ENCODE results near the gene SERPINB4. TPM values are rescaled to one million over a fixed set of nuclear protein-coding genes. Genes with fewer than 3 reads are reported as not detected.

Gene SERPINB4
- total and polyA plus RNA-seq, 2 of the 8 experiments (the other 6 are each of a cell fraction or from before 2014, with no cell fraction given), result 0.32 to 0.36 TPM

DNA sequence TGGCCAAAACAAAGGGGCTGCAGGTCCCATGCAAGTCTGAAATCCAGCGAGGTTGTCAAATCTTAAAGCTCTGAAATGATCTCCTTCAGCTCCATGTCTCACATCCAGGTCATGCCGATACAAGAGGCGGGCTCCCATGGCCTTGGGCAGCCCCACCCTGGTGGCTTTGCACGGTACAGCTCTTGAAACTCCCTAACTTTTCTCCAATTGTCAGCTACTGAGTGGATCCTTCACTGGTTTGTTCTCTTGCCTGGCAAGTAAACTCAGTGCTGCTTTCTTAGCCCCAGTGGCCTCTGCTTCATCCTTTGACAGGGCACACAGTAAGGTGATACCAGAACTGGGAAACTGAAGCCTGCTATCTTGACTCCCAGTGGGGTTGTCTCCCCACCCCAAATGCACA lies 30.6 kb downstream of the SERPINB4 start:
- H2BK5ac ChIP-seq (ENCODE audit: low read depth, low read length), result no peak overlapping the region
- H3K4ac ChIP-seq (replicated peaks; ENCODE audit: insufficient read length, low read depth, low read length), result no peak overlapping the region
- WGBS, 2 experiments (ENCODE audit: extremely low coverage in 1 of 2, insufficient coverage in 1 of 2, insufficient read length in 1 of 2, insufficient replicate concordance in 2 of 2, low coverage in 1 of 2, low lambda C conversion rate in 2 of 2, missing lambda C conversion rate in 1 of 2), result 100% methylated on average over 4 of the region's 4 CpGs; no CpG with 5 or more reads in 1 of the 2 experiments
- H4K20me1 ChIP-seq (replicated peaks in 1 of 2; ENCODE audit: control insufficient read depth in 1 of 2, insufficient read depth in 2 of 2, low read length in 2 of 2), result no peaks in the 10 kb centered on the region
- no peak overlapping the region for H3K18ac ChIP-seq (ENCODE audit: extremely low read depth, low read length)
- ChIA-PET CTCF (ENCODE audit: partially characterized antibody) (interaction anchor here (1.0 kb wide), 1 partner anchor 92 kb away, joined by 3 read pairs; no protein-coding TSS in a partner anchor), POLR2A (ENCODE audit: partially characterized antibody) (no interaction called here)
- no peaks in the 10 kb centered on the region for H3K9me3 ChIP-seq (ENCODE audit: insufficient read depth in 2 of 2, low read depth in 1 of 2, low read length in 1 of 2)
- no peak overlapping the region for H4K5ac ChIP-seq (ENCODE audit: insufficient read length, low read depth, low read length)
- no peak overlapping the region for H2BK12ac ChIP-seq (ENCODE audit: low read depth, low read length)
- H3K4me1 ChIP-seq (replicated peaks in 1 of 4; ENCODE audit: control insufficient read depth in 3 of 4, insufficient read depth in 4 of 4, low read length in 3 of 4), result peaks cover 0 to 4% (median 0%) of the 10 kb centered on the region in 4 experiments; a peak in 1 of 7 replicates
- no peak overlapping the region for H2BK120ac ChIP-seq (replicated peaks; ENCODE audit: low read depth, low read length)
- no peak overlapping the region for H2BK20ac ChIP-seq (ENCODE audit: low read length)
- H3K27ac ChIP-seq (ENCODE audit: low read depth, low read length), result no peak overlapping the region
- H3K36me3 ChIP-seq (ENCODE audit: control insufficient read depth in 2 of 4, insufficient read depth in 4 of 4, low read length in 3 of 4), result no peaks in the 10 kb centered on the region
- DNase-seq (ENCODE audit: low read depth in 1 of 2, low spot score in 2 of 2), result no peak
- no peak overlapping the region for H3K14ac ChIP-seq (ENCODE audit: insufficient read length)
- no peak overlapping the region for H4K8ac ChIP-seq (ENCODE audit: extremely low read depth, insufficient read depth, low read length)
- H3K23me2 ChIP-seq (ENCODE audit: low read depth, low read length), result no peaks in the 10 kb centered on the region
- H3K79me2 ChIP-seq (ENCODE audit: control insufficient read depth in 1 of 2, insufficient read depth in 2 of 2, low read length in 2 of 2), result no peaks in the 10 kb centered on the region
- H4K91ac ChIP-seq (replicated peaks; ENCODE audit: insufficient read length, low read length), result no peak overlapping the region
- no peak overlapping the region for H3K23ac ChIP-seq (ENCODE audit: insufficient read length)
- no peak overlapping the region for H3K56ac ChIP-seq (replicated peaks; ENCODE audit: insufficient read length, low read depth, low read length)
- H2BK15ac ChIP-seq (ENCODE audit: low read length), result no peak overlapping the region
- no peak for FAIRE-seq
- H3K4me3 ChIP-seq (ENCODE audit: extremely low read depth in 1 of 4, insufficient read depth in 2 of 4, low read depth in 3 of 4, low read length in 4 of 4), result no peak overlapping the region
- no peaks in the 10 kb centered on the region for H3K79me1 ChIP-seq (ENCODE audit: low read depth, low read length)
- no peak overlapping the region for H3K4me2 ChIP-seq (ENCODE audit: insufficient read depth in 1 of 2, low read depth in 2 of 2, low read length in 2 of 2)
- no peaks in the 10 kb centered on the region for H3K27me3 ChIP-seq (replicated peaks in 1 of 4; ENCODE audit: control insufficient read depth in 3 of 4, extremely low read depth in 1 of 4, insufficient read depth in 3 of 4, low read length in 3 of 4)
- H2AFZ ChIP-seq (ENCODE audit: low read length), result no peak overlapping the region
- no peak overlapping the region for H3K9ac ChIP-seq (replicated peaks in 1 of 4; ENCODE audit: extremely low read depth in 1 of 4, low read depth in 3 of 4, low read length in 3 of 4)
- H2AK5ac ChIP-seq (ENCODE audit: low read depth, low read length), result no peak overlapping the region
- TF ChIP-seq SP1 (IDR thresholded peaks at IDR 0.05; ENCODE audit: low read depth, low read length) (no peak), GTF2F1 (IDR thresholded peaks at IDR 0.05; ENCODE audit: borderline replicate concordance, low read depth, low read length) (no peak), RBBP5 (IDR thresholded peaks at IDR 0.05; ENCODE audit: borderline replicate concordance, low read depth, low read length) (no peak), NRF1 (IDR thresholded peaks at IDR 0.05; ENCODE audit: low read depth, low read length) (no peak), SAP30 (IDR thresholded peaks at IDR 0.05; ENCODE audit: insufficient read depth, insufficient replicate concordance, low read length) (no peak), TCF12 (IDR thresholded peaks at IDR 0.05; ENCODE audit: low read depth, low read length) (no peak), BCL11A (IDR thresholded peaks at IDR 0.05; ENCODE audit: low read depth in 2 of 2, low read length in 2 of 2) (no peak), ZNF274 (IDR thresholded peaks at IDR 0.05; ENCODE audit: borderline replicate concordance, extremely low read depth, low read length) (no peak), POU5F1 (IDR thresholded peaks at IDR 0.05; ENCODE audit: low read depth, low read length) (no peak)
- TF ChIP-seq, protein P1, sequence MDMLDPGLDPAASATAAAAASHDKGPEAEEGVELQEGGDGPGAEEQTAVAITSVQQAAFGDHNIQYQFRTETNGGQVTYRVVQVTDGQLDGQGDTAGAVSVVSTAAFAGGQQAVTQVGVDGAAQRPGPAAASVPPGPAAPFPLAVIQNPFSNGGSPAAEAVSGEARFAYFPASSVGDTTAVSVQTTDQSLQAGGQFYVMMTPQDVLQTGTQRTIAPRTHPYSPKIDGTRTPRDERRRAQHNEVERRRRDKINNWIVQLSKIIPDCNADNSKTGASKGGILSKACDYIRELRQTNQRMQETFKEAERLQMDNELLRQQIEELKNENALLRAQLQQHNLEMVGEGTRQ (IDR thresholded peaks at IDR 0.05; ENCODE audit: low read length), result no peak
- TF ChIP-seq, protein P2, sequence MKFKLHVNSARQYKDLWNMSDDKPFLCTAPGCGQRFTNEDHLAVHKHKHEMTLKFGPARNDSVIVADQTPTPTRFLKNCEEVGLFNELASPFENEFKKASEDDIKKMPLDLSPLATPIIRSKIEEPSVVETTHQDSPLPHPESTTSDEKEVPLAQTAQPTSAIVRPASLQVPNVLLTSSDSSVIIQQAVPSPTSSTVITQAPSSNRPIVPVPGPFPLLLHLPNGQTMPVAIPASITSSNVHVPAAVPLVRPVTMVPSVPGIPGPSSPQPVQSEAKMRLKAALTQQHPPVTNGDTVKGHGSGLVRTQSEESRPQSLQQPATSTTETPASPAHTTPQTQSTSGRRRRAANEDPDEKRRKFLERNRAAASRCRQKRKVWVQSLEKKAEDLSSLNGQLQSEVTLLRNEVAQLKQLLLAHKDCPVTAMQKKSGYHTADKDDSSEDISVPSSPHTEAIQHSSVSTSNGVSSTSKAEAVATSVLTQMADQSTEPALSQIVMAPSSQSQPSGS (IDR thresholded peaks at IDR 0.05; ENCODE audit: low read length), result no peak
- TF ChIP-seq, protein P3, sequence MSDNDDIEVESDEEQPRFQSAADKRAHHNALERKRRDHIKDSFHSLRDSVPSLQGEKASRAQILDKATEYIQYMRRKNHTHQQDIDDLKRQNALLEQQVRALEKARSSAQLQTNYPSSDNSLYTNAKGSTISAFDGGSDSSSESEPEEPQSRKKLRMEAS (IDR thresholded peaks at IDR 0.05), result no peak

All from H1 (cell line).